Kidney epithelial cell (primary cell): ENCODE results near the gene ERAL1. TPM values are rescaled to one million over a fixed set of nuclear protein-coding genes. Genes with fewer than 3 reads are reported as not detected.

Experiments used
- DNase-seq: peaks from one replicate; pipeline ENCODE4 v3.0.0-alpha.2; 2010; ENCODE audit warnings: low read depth
- H3K27me3 ChIP-seq: 2 replicates; pipeline ENCODE4 v1.6.0; 2011; ENCODE audit warnings: low read length; ENCODE audit not compliant: control insufficient read depth, insufficient read depth
- H3K36me3 ChIP-seq: 2 replicates; pipeline ENCODE4 v1.5.1; 2011; ENCODE audit warnings: low read length; ENCODE audit not compliant: control insufficient read depth, insufficient read depth
- H3K4me3 ChIP-seq: 2 replicates; pipeline ENCODE4 v1.5.1; 2011; ENCODE audit warnings: low read depth, mild to moderate bottlenecking, control low read depth, low read length
- total RNA-seq: library from RNA; depleted of rRNA; stranded (reverse); fragments of >200 nt; gene quantifications from 2 replicates; pipeline ENCODE4 v1.2.3, GENCODE V29; 2015
- TF ChIP-seq, protein P1 (sequence below): IDR thresholded peaks from 2 replicates; pipeline ENCODE4 v1.5.1; 2011; ENCODE audit warnings: mild to moderate bottlenecking, moderate library complexity, low read length, control low read depth, inconsistent platforms; ENCODE audit not compliant: insufficient read depth, poor library complexity, severe bottlenecking

ERAL1 gene
- total RNA-seq, 1 donor from 2014 or later, result 54.9 TPM

GRCh38 chr17:28882154-28882895 lies 27.5 kb downstream of the ERAL1 start:
- peaks cover 1% of the 10 kb centered on the region for H3K36me3 ChIP-seq
- H3K27me3 ChIP-seq, result no peaks in the 10 kb centered on the region
- no peak for DNase-seq
- H3K4me3 ChIP-seq, result no peak overlapping the region
- TF ChIP-seq, protein P1, sequence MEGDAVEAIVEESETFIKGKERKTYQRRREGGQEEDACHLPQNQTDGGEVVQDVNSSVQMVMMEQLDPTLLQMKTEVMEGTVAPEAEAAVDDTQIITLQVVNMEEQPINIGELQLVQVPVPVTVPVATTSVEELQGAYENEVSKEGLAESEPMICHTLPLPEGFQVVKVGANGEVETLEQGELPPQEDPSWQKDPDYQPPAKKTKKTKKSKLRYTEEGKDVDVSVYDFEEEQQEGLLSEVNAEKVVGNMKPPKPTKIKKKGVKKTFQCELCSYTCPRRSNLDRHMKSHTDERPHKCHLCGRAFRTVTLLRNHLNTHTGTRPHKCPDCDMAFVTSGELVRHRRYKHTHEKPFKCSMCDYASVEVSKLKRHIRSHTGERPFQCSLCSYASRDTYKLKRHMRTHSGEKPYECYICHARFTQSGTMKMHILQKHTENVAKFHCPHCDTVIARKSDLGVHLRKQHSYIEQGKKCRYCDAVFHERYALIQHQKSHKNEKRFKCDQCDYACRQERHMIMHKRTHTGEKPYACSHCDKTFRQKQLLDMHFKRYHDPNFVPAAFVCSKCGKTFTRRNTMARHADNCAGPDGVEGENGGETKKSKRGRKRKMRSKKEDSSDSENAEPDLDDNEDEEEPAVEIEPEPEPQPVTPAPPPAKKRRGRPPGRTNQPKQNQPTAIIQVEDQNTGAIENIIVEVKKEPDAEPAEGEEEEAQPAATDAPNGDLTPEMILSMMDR, result no peak

DNA sequence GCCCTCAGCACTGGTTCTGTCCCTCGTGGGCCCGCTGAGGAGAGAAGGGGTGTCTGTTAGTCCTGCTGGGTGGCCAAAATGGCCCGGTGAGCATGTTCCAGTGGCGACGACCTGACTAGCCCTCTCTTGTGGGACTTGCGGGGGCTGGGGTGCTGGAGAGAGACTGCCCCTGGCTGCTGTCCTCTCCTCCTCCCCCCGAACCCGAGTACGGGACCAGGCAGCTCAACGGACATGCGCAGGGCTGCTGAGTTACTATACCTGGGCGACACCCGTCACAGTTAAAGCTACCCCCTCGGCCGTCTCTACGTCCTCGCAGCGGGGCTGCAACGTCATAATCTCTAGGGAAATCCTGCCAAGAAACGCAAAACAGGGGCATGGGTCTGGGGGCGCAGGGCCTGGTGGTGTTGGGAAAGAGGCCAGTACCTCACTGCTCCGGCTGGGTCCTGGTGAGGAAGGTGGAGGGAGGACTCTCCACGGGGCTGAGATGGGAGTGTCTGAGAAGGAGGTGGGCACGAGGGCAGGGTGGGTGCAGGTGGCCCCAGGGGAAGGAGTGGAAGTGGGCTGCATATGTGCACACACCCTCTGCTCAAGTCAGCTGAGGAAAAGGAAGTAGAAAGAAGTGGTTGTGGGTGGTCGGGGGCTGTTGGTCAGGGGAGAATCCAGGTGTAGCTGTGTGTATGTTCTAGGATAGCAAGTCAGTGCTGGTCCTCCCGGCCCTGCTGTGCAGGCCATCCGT lies 29.3 kb downstream of the ERAL1 start:
- Histone ChIP-seq H3K27me3 (no peaks in the 10 kb centered on the region), H3K4me3 (no peak overlapping the region), H3K36me3 (peaks cover 1% of the 10 kb centered on the region)
- TF ChIP-seq, protein P1, result no peak
- DNase-seq, result no peak

- no peak overlapping the region for H3K4me3 ChIP-seq
- TF ChIP-seq, protein P1, result no peak
- peaks cover 1% of the 10 kb centered on the region for H3K36me3 ChIP-seq
- DNase-seq, result no peak
- no peaks in the 10 kb centered on the region for H3K27me3 ChIP-seq
Measured at GRCh38 chr17:28885363-28885762, 30.5 kb downstream of the ERAL1 start.

DNA sequence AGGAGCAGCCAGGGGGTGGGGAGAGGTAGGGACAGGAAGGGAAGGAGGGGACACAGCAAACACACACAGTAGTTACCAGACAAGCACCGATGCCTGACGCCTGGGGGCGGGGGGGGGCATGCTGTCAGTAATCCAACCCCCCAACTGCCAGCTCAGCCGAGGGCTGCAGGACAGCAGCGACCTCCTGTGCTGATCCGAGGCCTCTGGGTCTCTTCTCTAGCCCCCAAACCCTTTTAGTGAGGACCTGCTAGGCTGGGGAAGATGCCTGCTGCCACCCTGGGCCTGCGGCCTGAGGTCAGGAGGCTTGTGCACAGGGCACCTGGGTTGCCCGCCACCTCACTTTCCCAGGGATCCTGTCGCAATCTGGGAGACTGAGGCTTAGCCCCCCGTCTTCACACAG lies 31.1 kb downstream of the ERAL1 start:
- TF ChIP-seq, protein P1, result no peak
- Histone ChIP-seq H3K4me3 (no peak overlapping the region), H3K36me3 (no peaks in the 10 kb centered on the region), H3K27me3 (no peaks in the 10 kb centered on the region)
- no peak for DNase-seq

DNA sequence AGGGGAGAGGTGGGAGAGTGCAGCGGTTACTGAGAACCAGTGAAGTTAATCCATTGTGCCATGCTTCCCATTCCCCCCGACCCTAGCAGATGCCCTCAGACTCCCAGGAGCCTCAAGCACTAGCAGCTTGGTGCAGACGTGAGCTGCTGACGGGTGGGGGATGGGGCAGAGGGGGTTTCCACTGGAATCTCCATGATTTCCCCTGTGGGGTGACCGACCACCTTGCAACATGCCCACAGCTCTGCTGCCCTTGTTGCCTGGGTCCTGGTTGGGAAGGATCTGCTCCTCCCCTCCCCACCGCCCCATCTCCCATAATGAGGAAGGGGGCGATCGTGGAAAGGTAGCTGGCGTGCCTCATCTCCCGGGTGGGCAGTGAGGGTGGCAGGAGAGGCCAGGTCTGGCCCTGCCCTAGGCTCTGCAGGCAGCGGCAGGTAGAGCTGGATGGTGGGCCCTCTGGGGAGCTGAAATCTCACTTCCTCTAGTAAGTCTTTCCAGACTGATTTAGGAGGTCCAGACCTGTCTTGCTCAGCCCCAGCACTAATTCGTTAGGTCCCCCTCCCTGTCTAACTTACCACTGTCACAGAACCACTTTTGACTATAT lies 33.2 kb downstream of the ERAL1 start:
- TF ChIP-seq, protein P1, result no peak
- no peak for DNase-seq
- Histone ChIP-seq H3K4me3 (no peak overlapping the region), H3K27me3 (no peaks in the 10 kb centered on the region), H3K36me3 (no peaks in the 10 kb centered on the region)
